GM12878 (cell line): ENCODE results near the gene GARNL3.

Experiments
- BHLHE40 ChIP-seq, 2 experiments: fragments of 450-650 bp in 1 of 2; IDR thresholded peaks; 2 replicates each; pipeline ENCODE4 v1.6.1; 2011 to 2017; ENCODE audit warnings: low read depth in 2 of 2, borderline replicate concordance in 1 of 2, improper control_type of control experiment in 1 of 2, low read length in 1 of 2, mild to moderate bottlenecking in 1 of 2
- CTCF ChIP-seq, 3 experiments: IDR thresholded peaks in 2 of 3; conservative IDR thresholded peaks in 1 of 3; 2 replicates each; pipeline ENCODE4 v1.5.1; 2011; ENCODE audit warnings: low read depth in 3 of 3, low read length in 3 of 3, mild to moderate bottlenecking in 3 of 3, control low read depth in 2 of 3, moderate library complexity in 2 of 3, inconsistent platforms in 1 of 3, mixed read lengths in 1 of 3; ENCODE audit not compliant: control insufficient read depth in 2 of 3, insufficient read depth in 1 of 3; ENCODE audit errors: extremely low read depth in 1 of 3
- E4F1 ChIP-seq: fragments of 450-650 bp; IDR thresholded peaks from 2 replicates; pipeline ENCODE4 v1.6.1; 2018; ENCODE audit warnings: borderline replicate concordance, mild to moderate bottlenecking; ENCODE audit not compliant: partially characterized antibody
- ESRRA ChIP-seq: IDR thresholded peaks from 2 replicates; pipeline ENCODE4 v1.6.1; 2012; ENCODE audit warnings: mild to moderate bottlenecking, low read length, improper control_type of control experiment
- MAX ChIP-seq: IDR thresholded peaks from 2 replicates; pipeline ENCODE4 v1.6.1; 2012; ENCODE audit warnings: low read depth, low read length, improper control_type of control experiment
- MYC ChIP-seq: IDR thresholded peaks from 2 replicates; pipeline ENCODE4 v1.6.1; 2011; ENCODE audit warnings: mild to moderate bottlenecking, low read length, moderate library complexity, inconsistent platforms; ENCODE audit not compliant: insufficient read depth, insufficient replicate concordance, insufficient read length, severe bottlenecking
- POLR2AphosphoS5 ChIP-seq: IDR thresholded peaks from 2 replicates; pipeline ENCODE4 v1.6.1; 2011; ENCODE audit warnings: mild to moderate bottlenecking, low read length, inconsistent platforms
- REST ChIP-seq: IDR thresholded peaks from 2 replicates; pipeline ENCODE4 v1.6.1; 2012; ENCODE audit warnings: mild to moderate bottlenecking, low read depth, low read length
- SIN3A ChIP-seq: IDR thresholded peaks from 2 replicates; pipeline ENCODE4 v1.6.1; 2012; ENCODE audit warnings: low read depth, low read length, improper control_type of control experiment
- YY1 ChIP-seq: IDR thresholded peaks from 2 replicates; pipeline ENCODE4 v1.6.1; 2011; ENCODE audit warnings: low read depth, mild to moderate bottlenecking, low read length
- ZBTB40 ChIP-seq: fragments of 450-650 bp; IDR thresholded peaks from 2 replicates; pipeline ENCODE4 v1.6.1; 2016; ENCODE audit warnings: mild to moderate bottlenecking, moderate library complexity, borderline replicate concordance

GRCh38 chr9:127285965-127286364 is 21.4 kb downstream of the GARNL3 start:
- TF ChIP-seq E4F1 (no peak), REST (no peak), CTCF (IDR thresholded peaks at IDR 0.05 in 2 of 3, conservative IDR thresholded peaks at IDR 0.05 in 1 of 3; ENCODE audit: control insufficient read depth in 2 of 3, extremely low read depth in 1 of 3, insufficient read depth in 1 of 3, low read depth in 3 of 3, low read length in 3 of 3) (no peak), BHLHE40 (IDR thresholded peaks at IDR 0.05; ENCODE audit: borderline replicate concordance in 1 of 2, low read depth in 2 of 2, low read length in 1 of 2) (no peak), SIN3A (no peak), YY1 (no peak), MAX (no peak), MYC (no peak), POLR2AphosphoS5 (no peak), ESRRA (no peak), ZBTB40 (no peak)
